ENCODE measurements around the gene TANC1. TPM values are rescaled to one million over a fixed set of nuclear protein-coding genes. Genes with fewer than 3 reads are reported as not detected.
A peak's percentile ranks its signal among the peaks of the same experiment; 100 is the strongest.

The TANC1 gene
- total RNA-seq, 1 donor from 2014 or later, result 20.1 TPM

DNA sequence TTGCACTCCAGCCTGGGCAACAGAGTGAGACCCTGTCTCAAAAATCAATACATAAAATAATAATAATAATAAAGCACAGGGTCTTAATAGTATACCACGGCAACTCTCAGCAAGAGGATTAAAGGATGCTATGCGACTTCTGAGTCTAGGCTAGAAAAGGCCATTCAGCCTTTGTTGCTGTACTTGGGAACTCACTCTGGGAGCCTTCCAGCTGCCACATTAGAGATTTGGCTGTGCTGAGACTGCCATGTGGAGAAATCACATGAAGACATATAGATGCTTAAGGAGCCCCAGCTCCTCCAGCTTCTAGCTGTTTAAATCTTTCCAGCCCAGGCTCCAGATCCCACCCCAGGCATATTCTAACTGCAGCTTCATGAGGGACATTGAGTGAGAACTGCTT, 8.2 kb upstream of the TANC1 start:
- no peak for DNase-seq (ENCODE audit: low read depth)

DNA sequence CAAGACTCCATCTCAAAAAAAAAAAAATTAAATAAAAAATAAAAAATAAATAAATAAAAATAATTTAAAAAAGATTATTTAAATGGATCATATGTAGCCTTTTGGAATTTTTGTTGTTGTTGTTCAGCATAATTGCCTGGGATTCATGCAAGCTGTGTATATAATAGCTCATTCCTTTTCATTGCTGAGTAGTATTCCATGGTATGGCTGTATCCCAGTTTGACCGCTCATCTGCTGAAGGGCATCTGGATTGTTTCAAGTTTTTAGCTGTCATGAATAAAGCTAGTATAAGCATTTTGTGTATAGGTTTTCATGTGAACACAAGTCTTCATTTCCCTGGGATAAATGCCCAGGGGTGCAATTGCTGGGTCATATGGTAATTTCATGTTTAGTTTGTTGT, 6.4 kb upstream of the TANC1 start:
- no peak for DNase-seq (ENCODE audit: low read depth)

DNA sequence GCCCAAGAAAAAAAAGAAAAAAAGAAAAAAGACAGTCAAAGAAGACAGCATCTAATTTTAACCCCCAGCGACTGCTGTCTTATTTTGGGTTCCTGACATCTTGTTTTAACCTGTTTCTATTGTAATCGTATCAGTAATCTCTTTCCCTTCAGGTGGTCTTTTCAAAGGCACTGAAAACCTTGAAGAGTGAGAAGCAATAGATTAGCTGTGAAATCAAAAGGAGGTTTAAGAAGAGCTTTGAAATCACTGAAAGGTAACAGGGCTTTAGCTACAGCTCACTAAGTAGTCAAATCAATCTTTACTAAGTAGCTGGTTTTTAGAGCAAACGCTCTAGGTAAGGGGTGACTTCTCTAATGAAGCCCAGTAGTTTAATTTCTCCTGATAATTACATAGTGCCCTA, 5.4 kb upstream of the TANC1 start:
- no peak for DNase-seq (ENCODE audit: low read depth)

DNA sequence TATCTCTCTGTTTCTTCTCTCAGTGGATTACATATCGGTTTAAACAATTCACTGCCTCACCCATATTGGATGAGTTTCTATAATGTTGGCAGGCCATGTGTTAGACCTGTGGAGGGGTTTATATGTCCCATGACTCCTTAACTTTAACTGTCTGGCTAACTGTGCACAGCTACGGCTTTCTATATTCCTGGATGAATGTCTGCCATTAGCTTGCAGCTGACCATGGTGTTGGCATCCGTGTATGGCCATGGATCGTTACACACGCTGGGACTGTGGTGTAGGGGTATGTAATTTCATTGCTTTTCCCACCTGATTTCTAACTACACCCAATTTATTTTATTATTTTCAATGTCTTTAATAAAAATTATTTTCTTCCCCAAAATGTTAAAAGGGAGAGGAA, 3.3 kb upstream of the TANC1 start:
- no peak for DNase-seq (ENCODE audit: low read depth)

DNA sequence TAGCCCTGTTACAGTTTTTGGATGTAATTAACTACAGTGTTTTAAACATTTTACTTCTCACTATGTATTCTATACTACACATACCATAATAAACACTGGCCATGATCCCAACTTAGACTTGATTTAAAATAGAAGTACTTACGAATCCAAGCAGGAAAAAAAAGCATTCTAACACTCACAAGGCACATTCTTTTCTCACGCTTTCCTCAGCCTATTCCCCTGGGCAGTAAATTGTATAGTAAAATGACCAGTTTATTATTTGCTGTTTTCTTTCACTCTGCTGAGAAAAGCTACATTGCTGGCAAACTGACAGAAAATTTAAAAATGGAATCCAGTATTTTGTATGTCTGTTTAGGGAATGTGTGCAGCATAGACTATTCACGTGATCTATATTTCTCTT, 2.8 kb upstream of the TANC1 start:
- no peak for DNase-seq (ENCODE audit: low read depth)

DNA sequence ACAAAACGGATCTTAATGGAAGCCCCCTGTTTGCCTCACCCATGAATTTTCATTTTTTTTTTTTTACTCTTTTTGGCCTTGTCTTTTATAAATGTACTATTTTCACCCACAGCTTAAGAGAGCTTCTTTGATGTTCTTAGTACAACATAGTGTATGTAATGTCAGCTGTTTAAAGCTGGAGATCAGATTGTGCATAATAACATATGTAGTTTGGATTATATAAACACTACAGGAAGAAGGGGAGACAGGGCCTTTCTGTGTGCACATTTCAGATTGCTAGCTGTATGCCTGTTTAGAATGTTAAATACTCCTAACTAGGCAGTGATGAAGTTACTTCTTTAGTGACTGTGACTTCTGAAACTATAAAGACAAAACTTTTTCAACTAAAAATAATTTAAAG, 2.1 kb upstream of the TANC1 start:
- DNase-seq (ENCODE audit: low read depth), result no peak

DNA sequence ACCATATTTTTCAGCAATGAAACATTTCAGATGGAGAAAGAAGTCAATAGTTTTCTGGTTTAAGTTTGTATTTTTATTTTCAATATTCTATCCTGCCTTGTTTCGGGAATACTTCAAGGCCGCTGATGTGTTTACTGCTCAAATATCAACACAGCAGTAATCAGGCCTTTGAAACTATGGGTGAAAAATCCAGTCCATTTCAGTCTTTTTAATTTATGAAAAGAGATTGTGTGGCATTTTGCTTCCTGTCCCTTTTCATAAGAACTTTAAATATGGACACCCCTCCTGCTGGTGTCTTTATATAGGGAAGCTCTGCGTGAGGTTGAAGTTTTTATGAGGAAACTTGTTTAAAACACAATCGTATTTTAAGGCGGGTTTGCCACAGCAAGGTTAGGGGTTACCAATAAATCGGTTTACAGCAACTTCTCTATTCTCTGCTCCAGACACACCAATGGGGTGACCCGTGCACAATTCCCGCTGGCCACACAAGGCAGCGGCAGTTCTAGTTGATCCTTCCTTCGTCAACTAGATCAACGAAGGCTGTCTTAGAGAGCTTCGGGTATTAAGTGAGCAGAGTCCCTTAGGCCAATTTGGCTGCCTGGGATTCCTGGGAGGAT, 1.2 kb upstream of the TANC1 start:
- DNase-seq (ENCODE audit: low read depth), result no peak

DNA sequence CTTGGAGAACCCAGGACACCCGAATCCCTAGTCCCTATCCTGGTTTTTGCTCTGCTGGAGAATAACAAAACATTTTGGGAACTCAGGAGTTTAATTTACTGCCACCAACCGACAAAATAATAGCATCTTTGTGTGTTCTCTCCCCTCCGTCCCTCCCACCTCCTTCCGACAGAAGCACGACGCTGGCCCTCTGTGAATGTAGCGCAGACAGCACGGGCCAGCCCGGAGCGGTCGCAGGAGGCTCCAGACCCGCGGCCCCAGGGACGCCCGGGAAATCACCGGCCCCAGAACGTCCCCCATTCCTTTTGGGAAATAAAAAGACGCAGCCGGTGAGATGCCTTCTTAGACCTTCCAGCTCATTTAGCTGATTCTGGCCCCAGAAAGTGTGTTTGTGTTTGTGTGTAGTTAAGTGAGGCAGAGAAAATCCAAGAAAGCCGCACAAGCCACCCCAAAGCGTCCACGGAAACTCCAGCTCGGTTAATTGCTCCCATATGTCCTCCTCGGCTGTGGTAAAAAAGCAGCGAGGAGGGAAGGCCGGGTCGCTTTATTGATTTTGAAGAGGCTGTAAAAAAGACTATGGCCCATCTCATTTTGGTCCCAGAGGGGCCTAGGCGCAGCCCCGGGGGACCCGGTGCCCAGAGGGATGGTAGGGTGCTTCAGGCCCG, 577 bp upstream of the TANC1 start:
- DNase-seq (ENCODE audit: low read depth), result peak; percentile 70

DNA sequence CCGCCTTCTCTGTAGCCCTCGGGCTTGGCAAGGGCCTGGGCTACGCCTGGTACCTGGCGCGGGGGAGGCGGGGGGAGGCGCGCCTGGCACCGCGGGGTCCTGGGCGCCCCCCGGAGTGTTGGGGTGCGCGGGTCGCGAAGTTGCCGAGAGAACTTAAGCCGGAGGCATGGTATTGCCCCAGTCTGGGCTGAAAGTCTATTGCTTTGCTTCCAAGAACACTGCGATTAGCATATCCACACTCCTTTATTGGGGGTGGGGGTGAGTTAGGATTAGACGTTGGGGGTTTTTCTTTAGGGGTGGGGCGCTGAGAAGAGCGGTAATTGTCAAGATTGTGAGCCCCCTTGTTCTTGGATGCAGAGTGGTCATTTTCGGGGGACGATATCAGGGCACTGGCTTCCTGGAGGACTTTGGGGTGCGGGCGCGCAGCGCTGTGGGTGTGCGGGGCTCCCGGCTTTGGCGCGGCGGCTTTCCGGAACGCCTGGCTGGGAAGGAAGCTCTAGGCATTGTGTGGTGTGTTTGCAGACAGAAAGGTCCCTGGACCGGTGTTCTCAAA, 798 bp downstream of the TANC1 start:
- DNase-seq (ENCODE audit: low read depth), result peak; percentile 7

DNA sequence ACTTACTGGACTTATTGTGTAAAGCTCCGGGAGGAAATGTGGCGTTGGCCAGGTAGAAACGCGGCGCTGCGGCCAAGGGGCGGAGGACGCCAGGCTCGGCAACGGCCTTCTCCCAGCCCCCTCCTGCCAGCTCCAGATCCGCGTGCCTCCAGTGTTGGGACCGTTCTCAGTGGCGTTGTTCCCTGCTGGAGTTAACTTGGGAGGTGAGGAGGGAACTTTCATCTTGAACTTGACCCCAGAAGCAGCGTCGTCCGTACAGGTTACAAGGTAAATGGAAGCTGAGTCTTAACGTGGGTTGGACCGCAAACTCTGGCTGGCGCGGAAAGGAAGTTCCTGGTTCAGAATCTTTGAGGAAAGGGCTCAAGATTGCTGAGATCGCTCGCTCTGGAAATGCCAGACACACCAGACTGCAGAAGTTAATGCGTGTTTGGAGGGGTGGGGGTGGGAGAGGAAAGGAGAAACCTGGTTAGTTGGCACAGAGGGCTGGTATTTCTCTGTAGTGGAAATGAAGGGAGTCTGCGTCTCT, 1.3 kb downstream of the TANC1 start:
- DNase-seq (ENCODE audit: low read depth), result peak; percentile 33

DNA sequence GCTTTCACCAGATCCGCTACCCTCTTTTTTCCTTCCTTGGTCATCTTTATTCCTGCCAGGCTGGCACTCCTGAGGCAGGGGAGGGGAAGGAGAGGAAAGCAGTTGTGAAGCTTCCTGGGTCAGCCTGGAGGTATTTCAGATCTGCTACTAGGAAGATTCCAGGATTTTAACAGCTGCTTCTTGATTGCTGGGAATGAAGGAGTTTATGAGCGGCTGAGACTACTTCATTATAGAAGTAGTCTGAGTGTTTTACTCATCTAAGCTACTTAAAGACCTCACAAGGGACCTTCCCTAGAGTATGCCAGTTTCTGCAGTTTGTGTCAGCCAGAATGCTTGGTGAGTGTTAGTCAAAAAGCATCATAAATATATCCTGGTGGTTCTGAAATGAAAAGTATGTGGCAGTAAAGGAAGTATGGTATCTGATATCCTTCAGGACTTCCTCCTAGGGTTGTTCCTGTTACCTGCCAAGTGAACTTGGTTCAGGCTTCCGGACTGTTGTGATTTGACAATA, 1.9 kb downstream of the TANC1 start:
- peak; percentile 58 for DNase-seq (ENCODE audit: low read depth)

DNA sequence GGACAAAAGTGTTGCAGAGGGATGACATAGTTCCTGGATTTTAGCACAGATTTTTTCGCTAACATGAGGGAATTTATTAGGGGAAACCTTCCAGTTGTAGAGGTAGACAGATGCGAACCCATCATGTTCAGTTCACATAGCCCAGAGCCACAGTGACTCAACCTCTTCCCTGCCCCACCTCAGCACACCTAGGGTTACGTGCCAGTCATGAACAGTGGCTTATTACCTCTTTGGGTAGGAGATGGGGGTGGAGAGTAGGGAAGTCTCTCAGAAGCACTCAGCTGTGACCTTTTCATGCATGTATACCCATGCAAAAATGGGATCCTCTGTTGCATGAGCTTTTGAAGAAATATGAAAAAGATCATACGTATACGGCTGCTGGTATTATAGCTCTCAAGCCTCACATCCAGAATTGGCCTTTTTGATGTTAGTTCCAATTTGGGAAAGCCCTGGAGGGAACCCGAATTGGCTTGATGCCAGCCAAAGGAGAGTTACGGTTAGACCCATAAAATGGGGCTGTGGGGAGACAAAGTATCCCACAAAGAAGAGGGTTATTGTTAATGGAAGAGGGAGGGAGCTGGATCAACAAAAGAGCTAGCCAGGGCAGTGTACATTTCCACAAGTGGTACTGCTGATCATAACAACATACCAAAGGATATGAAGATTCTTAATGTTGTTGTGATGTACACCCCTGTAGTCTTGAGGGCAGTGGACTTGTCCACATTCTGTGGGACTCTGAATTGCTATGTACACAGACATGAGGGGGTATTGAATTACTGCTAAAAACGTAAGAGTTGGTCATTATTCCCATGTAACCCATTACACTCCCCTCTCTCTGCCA, 4.9 kb downstream of the TANC1 start:
- peak; percentile 24 for DNase-seq (ENCODE audit: low read depth)

DNA sequence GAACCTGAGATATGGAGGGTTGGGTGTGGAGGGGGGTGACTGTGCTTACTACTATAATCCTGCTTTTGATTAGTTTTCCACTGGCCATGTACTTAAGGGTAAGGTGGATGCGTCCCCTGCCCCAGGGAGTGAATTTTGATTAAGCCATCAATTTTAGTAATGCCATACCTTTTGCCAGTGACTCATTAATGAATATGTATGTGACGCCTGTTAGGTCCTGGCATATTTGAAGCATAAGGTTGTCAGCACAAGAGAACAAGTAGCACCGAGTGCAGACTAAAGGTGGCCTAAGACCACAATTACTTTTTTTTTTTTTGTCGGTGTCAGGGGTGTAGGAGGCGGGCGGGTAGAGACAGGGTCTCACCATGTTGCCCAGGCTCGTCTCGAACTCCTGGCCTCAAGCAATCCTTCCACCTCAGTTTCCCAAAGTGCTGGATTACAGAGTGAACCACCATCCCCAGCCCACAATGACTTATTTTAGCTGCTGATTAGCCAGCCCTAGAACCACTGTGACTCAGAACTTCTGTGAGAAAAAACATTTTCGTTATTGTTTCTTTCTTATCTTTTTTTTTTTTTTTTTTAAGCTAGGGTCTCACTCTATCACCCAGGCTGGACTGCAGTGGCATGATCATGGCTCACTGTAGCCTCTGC, 7.0 kb downstream of the TANC1 start:
- no peak for DNase-seq (ENCODE audit: low read depth)

DNA sequence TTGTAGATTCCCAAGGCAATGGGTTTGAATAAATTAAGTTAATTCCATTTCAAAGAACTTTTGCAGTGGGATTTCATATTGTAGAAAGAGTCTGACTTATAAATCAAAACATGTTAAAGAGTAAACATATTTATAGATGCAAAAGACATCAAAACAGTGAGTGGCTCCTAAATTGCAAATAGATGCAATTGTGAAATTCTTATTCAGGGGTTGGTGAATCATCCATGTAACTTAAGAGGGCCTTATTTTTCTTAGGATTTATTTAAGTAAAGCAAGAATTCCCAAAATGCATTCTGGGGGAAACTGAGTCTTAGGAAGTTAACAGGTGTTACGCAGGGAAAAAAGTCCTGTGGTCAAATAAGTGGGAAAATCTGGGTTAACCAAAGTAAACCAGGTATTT, 11.3 kb downstream of the TANC1 start:
- no peak for DNase-seq (ENCODE audit: low read depth)

DNA sequence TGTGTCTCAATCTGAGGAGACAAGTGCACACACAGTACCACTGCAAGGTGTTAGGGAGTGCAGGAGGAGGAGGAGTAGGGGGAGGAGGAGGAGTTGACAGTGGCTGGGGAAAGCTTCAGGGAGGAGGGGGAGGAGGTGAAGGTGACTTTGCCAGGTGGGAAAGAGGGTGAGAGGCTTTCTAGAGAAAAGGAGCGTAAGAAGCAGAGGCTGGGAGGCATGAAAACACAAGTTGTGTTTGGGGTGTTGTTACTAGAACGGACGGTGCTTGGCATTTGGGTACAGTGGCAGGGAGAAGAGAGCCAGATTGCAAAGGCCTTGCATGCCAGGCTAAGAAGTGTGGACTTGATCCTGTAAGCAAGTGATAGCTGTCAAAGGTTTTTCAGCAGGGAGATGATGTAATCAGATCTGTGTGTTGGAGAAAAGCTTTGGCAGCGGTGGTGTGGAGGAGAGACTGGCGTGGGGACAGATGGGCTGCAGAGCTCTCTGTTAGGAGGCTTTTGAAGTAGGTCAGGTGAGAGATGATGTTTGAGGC, 16.2 kb downstream of the TANC1 start:
- DNase-seq (ENCODE audit: low read depth), result peak; percentile 35

DNA sequence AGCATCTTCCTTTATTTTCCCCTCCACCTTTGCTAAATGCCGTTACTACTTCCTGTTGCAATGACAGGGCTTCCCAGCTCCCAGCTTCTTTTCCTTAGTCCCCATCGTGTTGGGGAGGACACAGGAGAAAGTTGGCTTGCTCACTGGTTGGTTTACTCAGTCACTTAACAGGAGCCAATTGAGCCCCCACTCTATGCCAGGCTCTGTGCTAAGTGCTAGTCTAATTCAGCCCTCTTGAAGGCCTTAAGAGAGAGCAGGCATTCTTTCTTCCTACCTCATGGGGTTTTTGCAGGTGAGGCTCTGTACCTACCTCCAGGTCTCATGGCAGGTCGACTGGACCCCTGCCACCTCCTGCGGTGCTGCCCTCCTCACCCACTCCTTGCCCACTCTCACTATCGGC, 20.1 kb downstream of the TANC1 start:
- no peak for DNase-seq (ENCODE audit: low read depth)

DNA sequence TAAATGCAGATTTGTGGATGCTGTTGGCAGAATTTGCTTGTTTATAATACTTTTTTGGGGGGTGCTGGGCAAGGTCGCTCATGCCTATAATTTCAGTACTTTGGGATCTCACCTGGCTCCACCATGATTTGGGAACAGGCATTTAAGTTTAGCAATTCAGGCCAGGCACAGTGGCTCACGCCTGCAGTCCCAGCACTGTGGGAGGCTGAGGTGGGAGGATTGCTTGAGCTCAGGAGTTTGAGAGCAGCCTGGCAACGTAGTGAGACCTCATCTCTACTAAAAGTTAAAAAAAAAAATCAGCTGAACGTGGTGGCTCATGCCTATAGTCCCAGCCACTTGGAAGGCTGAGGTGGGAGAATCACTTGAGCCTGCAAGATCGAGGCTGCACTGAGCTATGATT, 20.7 kb downstream of the TANC1 start:
- DNase-seq (ENCODE audit: low read depth), result no peak

DNA sequence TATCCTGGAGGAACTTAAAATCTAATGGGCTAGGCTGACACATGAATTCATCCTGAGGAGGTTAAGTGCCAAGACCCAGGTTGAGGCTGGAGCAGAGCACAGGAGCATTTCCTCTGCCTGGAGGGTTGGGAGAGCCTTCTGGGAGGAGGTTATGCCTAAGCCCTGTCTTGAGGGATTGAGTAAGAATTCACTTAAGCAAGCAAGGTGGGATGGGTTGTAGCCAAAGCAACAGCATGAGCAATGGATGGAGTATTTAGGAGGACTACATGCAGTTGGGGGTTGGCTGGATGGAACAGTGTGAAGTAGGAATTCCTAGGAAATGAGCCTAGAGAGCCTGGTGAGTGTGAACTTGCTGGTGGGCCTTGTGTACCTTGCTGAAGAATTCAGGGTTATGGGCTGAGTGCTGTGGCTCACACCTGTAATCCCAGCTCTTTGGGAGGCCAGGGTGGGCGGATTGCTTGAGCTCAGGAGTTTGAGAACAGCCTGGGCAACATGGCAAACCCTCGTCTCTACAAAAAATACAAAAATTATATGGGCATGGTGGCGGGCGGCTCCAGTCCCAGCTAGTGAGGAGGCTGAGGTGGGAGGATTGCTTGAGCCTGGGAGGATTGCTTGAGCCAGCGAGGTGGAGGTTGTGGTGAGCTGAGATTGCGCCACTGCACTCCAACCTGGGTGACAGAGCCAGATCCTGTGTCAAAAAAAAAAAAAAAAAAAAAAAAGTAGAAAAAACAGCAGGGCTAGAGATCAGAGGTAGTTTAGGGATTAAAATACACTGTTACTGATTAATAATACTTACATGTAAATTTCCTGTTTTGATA, 22.2 kb downstream of the TANC1 start:
- no peak for DNase-seq (ENCODE audit: low read depth)

DNA sequence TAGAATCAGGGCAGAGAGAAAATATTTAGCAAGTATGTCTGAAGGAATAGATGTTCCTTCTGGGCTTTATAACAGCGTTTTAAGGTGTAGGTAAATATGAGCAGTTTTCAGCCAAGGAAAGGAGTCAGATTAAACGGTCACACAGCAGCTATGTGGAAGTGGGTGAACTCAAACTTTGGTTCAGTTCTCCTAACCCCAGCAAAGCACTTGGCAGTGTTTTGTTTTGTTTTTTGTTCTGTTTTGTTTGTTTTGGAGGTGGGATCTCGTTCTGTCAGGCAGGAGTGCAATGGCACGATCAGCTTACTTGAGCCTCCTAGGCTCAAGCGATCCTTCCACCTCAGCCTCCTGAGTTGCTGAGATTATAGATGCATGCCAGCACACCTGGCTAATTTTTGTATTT, 24.6 kb downstream of the TANC1 start:
- no peak for DNase-seq (ENCODE audit: low read depth)
